K562 (cell line): ENCODE data around the gene ZNRF1. TPM values are rescaled to one million over a fixed set of nuclear protein-coding genes. Genes with fewer than 3 reads are reported as not detected.

ENCODE experiments used
- CBX8 ChIP-seq: fragments of 200-600 bp; sonication (generic); IDR thresholded peaks from 2 replicates; pipeline ENCODE4 v1.6.1; 2012; ENCODE audit warnings: borderline replicate concordance, mixed run types, low read depth, mild to moderate bottlenecking, moderate library complexity, mixed read lengths, low read length, control low read depth, inconsistent platforms; ENCODE audit not compliant: poor library complexity, severe bottlenecking; ENCODE audit errors: extremely low read depth
- ELF1 ChIP-seq: fragments of 200-800 bp; sonication (Bioruptor generic); IDR thresholded peaks from 2 replicates; pipeline ENCODE4 v1.6.1; 2016; ENCODE audit warnings: missing genetic modification characterization, missing compliant biosample characterization
- ELF4 ChIP-seq: fragments of 450-650 bp; formaldehyde crosslinking; IDR thresholded peaks from 2 replicates; pipeline ENCODE4 v1.4.0; 2022; ENCODE audit warnings: missing genetic modification characterization
- KHSRP ChIP-seq: fragments of 450-650 bp; IDR thresholded peaks from 2 replicates; pipeline ENCODE4 v1.6.1; 2017
- KLF13 ChIP-seq: fragments of 450-650 bp; IDR thresholded peaks from 2 replicates; pipeline ENCODE4 v1.6.1; 2016; ENCODE audit warnings: missing genetic modification characterization, low read depth, mild to moderate bottlenecking, missing compliant biosample characterization, moderate library complexity, borderline replicate concordance
- KLF6 ChIP-seq: fragments of 250-450 bp; sonication (Bioruptor Pico); IDR thresholded peaks from 2 replicates; pipeline ENCODE4 v1.4.0; 2020; ENCODE audit warnings: mild to moderate bottlenecking, moderate library complexity, borderline replicate concordance
- LEF1 ChIP-seq: fragments of 450-650 bp; IDR thresholded peaks from 2 replicates; pipeline ENCODE4 v1.6.1; 2016; ENCODE audit warnings: mild to moderate bottlenecking
- MAFF ChIP-seq: IDR thresholded peaks from 2 replicates; pipeline ENCODE4 v1.6.1; 2012; ENCODE audit warnings: low read length, improper control_type of control experiment
- NFE2L1 ChIP-seq: fragments of 450-650 bp; IDR thresholded peaks from 2 replicates; pipeline ENCODE4 v1.6.1; 2016; ENCODE audit warnings: missing genetic modification characterization, low read depth, mild to moderate bottlenecking, missing compliant biosample characterization, moderate library complexity, borderline replicate concordance
- NUFIP1 ChIP-seq: fragments of 450-650 bp; IDR thresholded peaks from 2 replicates; pipeline ENCODE4 v1.6.1; 2018; ENCODE audit not compliant: partially characterized antibody
- PRMT5 ChIP-seq: sonication (generic); formaldehyde crosslinking; IDR thresholded peaks from 2 replicates; pipeline ENCODE4 v1.5.0; 2020; ENCODE audit warnings: missing genetic modification reagents
- RFX5 ChIP-seq: IDR thresholded peaks from 2 replicates; pipeline ENCODE4 v1.6.1; 2011; ENCODE audit warnings: low read depth, mild to moderate bottlenecking, improper control_type of control experiment, low read length
- TAL1 ChIP-seq: fragments of 450-650 bp; IDR thresholded peaks from 2 replicates; pipeline ENCODE4 v1.6.1; 2016; ENCODE audit warnings: mild to moderate bottlenecking
- ZNF77 ChIP-seq: fragments of 250-450 bp; sonication (Bioruptor Pico); IDR thresholded peaks from 2 replicates; pipeline ENCODE4 v1.5.0; 2020
- ZNF778 ChIP-seq: fragments of 450-650 bp; formaldehyde crosslinking; IDR thresholded peaks from 2 replicates; pipeline ENCODE4 v1.4.0; 2020; ENCODE audit warnings: mild to moderate bottlenecking, moderate library complexity
- ZSCAN32 ChIP-seq: fragments of 450-650 bp; formaldehyde crosslinking; IDR thresholded peaks from 2 replicates; pipeline ENCODE4 v1.4.0; 2020; ENCODE audit warnings: mild to moderate bottlenecking, moderate library complexity
- polyA plus RNA-seq, 8 experiments: library from polyadenylated mRNA; depleted of rRNA in 4 of 8; stranded (reverse) in 5 of 8; unstranded in 3 of 8; fragments of >200 nt; fragmentation: Nextera tagmentation in 2 of 8; fragmentation: Illumina TruSeq in 1 of 8; extraction: Ambion mirVana in 2 of 8; extraction: Trizol in 1 of 8; gene quantifications; 2 replicates each; pipeline versions ENCODE4 v1.2.1 to v1.2.3, GENCODE V29; 2011 to 2014; ENCODE audit warnings: inconsistent platforms in 1 of 8, missing spikeins in 1 of 8
- total RNA-seq, 7 experiments: library from RNA; depleted of rRNA in 6 of 7; stranded (reverse); fragments of >200 nt in 6 of 7; fragmentation: Illumina TruSeq in 2 of 7; extraction: Trizol in 2 of 7; gene quantifications; 2 replicates each; pipeline versions ENCODE4 v1.2.1 to v1.2.3, GENCODE V29; 2011 to 2021; ENCODE audit warnings: low replicate concordance in 1 of 7
- TF ChIP-seq, protein P1 (sequence below): sonication (generic); formaldehyde crosslinking; IDR thresholded peaks from 2 replicates; pipeline ENCODE4 v1.8.1; 2023; ENCODE audit warnings: mild to moderate bottlenecking, missing genetic modification reagents
- TF ChIP-seq, protein P2 (sequence below), 2 experiments: fragments of 450-650 bp; IDR thresholded peaks; 2 replicates each; pipeline ENCODE4 v1.6.1; 2016; ENCODE audit warnings: mild to moderate bottlenecking in 2 of 2, borderline replicate concordance in 1 of 2, low read depth in 1 of 2, moderate library complexity in 1 of 2

Gene ZNRF1
- total and polyA plus RNA-seq, 9 of the 15 experiments (the other 6 are each of a cell fraction or from before 2014, with no cell fraction given) = 9.5 to 37.7 (median 20.0) TPM

GRCh38 chr16:75074920-75075687, 76.3 kb downstream of the ZNRF1 start (continued):
- TF ChIP-seq LEF1 = peak; percentile 59; the same call in 1 of the 2 replicates
- no peak for TF ChIP-seq PRMT5 (CRISPR knock-in tag)
- no peak for TF ChIP-seq TAL1
- no peak for TF ChIP-seq NUFIP1
- TF ChIP-seq ELF1 (tag) = no peak
- no peak for TF ChIP-seq ZNF77
- no peak for TF ChIP-seq CBX8
- no peak for TF ChIP-seq KHSRP
- no peak for TF ChIP-seq KLF13 (tag)
- TF ChIP-seq MAFF = no peak
- no peak for TF ChIP-seq NFE2L1 (tag)
- no peak for TF ChIP-seq ZSCAN32 (CRISPR knock-in tag)
- TF ChIP-seq, protein P1, sequence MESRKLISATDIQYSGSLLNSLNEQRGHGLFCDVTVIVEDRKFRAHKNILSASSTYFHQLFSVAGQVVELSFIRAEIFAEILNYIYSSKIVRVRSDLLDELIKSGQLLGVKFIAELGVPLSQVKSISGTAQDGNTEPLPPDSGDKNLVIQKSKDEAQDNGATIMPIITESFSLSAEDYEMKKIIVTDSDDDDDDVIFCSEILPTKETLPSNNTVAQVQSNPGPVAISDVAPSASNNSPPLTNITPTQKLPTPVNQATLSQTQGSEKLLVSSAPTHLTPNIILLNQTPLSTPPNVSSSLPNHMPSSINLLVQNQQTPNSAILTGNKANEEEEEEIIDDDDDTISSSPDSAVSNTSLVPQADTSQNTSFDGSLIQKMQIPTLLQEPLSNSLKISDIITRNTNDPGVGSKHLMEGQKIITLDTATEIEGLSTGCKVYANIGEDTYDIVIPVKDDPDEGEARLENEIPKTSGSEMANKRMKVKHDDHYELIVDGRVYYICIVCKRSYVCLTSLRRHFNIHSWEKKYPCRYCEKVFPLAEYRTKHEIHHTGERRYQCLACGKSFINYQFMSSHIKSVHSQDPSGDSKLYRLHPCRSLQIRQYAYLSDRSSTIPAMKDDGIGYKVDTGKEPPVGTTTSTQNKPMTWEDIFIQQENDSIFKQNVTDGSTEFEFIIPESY (CRISPR knock-in tag) = 0 out of 2 replicates have a peak, but pooled peaks have one; percentile 19
- TF ChIP-seq RFX5 = no peak
- TF ChIP-seq, protein P2, sequence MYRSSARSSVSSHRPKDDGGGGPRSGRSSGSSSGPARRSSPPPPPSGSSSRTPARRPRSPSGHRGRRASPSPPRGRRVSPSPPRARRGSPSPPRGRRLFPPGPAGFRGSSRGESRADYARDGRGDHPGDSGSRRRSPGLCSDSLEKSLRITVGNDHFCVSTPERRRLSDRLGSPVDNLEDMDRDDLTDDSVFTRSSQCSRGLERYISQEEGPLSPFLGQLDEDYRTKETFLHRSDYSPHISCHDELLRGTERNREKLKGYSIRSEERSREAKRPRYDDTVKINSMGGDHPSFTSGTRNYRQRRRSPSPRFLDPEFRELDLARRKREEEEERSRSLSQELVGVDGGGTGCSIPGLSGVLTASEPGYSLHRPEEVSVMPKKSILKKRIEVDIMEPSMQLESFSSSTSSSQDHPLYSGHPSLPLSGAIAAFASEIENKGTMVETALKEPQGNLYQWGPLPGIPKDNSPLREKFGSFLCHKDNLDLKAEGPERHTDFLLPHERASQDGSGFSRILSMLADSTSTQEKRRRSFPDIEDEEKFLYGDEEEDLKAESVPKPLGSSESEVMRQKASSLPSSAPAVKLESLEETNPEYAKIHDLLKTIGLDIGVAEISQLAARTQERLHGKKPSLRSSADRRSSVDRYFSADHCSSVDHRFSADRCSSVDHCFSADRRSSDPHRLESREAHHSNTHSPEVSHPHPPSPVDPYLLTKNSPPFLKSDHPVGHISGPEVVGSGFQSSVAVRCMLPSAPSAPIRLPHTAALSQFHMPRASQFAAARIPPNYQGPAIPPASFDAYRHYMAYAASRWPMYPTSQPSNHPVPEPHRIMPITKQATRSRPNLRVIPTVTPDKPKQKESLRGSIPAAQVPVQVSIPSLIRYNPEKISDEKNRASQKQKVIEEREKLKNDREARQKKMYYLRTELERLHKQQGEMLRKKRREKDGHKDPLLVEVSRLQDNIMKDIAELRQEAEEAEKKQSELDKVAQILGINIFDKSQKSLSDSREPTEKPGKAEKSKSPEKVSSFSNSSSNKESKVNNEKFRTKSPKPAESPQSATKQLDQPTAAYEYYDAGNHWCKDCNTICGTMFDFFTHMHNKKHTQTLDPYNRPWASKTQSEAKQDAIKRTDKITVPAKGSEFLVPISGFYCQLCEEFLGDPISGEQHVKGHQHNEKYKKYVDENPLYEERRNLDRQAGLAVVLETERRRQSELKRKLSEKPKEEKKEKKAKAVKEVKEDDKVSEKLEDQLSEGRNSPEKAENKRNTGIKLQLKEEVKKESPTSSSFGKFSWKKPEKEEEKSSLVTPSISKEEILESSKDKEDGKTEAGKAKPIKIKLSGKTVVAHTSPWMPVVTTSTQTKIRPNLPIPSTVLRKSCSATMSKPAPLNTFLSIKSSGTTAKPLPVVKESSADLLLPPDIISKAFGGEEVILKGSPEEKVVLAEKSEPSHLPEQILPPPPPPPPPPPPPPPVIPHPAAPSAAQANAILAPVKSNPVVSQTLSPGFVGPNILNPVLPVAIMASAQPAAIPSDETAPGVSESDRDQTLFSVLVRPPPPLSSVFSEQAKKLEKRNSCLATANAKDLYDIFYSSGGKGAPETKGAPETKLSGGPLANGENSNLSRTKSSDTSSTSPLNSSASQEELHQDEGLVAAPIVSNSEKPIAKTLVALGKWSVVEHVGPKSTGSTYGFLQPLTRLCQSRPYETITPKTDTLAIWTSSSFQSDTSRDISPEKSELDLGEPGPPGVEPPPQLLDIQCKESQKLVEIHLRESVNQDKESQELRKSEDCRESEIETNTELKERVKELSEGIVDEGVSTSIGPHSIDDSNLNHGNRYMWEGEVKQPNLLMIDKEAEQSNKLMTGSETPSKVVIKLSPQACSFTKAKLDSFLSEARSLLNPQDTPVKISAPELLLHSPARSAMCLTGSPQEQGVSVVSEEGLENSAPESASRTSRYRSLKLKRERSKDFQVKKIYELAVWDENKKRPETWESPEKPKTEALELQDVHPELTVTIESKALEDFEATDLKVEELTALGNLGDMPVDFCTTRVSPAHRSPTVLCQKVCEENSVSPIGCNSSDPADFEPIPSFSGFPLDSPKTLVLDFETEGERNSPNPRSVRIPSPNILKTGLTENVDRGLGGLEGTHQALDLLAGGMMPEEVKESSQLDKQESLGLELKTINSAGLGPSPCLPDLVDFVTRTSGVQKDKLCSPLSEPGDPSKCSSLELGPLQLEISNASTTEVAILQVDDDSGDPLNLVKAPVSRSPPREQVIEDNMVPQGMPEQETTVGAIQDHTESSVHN (IDR thresholded peaks at IDR 0.05; ENCODE audit: borderline replicate concordance in 1 of 2, low read depth in 1 of 2) = 0 out of 4 replicates have a peak, but pooled peaks of 1 of the 2 experiments have one; percentile 39
- no peak for TF ChIP-seq ZNF778 (CRISPR knock-in tag)
- TF ChIP-seq ELF4 (CRISPR knock-in tag) = peak; percentile 74
- TF ChIP-seq KLF6 (CRISPR knock-in tag) = peak; percentile 76; the same call in 1 of the 2 replicates
